Astrocyte (in vitro differentiated cells and primary cell): Measurements from ENCODE around the gene GPHN. TPM values are rescaled to one million over a fixed set of nuclear protein-coding genes. Genes with fewer than 3 reads are reported as not detected.

Source experiments
- DNase-seq: peaks from one replicate; pipeline ENCODE4 v3.0.0-alpha.2; 2010; ENCODE audit warnings: low read depth
- FAIRE-seq: peaks from 2 replicates; lab custom pipeline; 2011; peaks lifted over from hg19 to GRCh38; lab: Jason Lieb, UNC
- H2AFZ ChIP-seq: 2 replicates; pipeline ENCODE4 v1.6.0; 2012; ENCODE audit warnings: low read depth, low read length, inconsistent platforms
- H3K27ac ChIP-seq: 2 replicates; pipeline ENCODE4 v1.5.1; 2011; ENCODE audit warnings: low read depth, low read length, inconsistent platforms
- H3K27me3 ChIP-seq: 2 replicates; pipeline ENCODE4 v1.6.0; 2011; ENCODE audit warnings: low read length, inconsistent platforms; ENCODE audit not compliant: insufficient read depth
- H3K36me3 ChIP-seq: 2 replicates; pipeline ENCODE4 v1.5.1; 2011; ENCODE audit warnings: low read length, inconsistent platforms; ENCODE audit not compliant: insufficient read depth
- H3K4me1 ChIP-seq: 2 replicates; pipeline ENCODE4 v1.5.1; 2011; ENCODE audit warnings: low read length, inconsistent platforms; ENCODE audit not compliant: insufficient read depth
- H3K4me2 ChIP-seq: 2 replicates; pipeline ENCODE4 v1.6.0; 2012; ENCODE audit warnings: low read length, inconsistent platforms
- H3K4me3 ChIP-seq: 2 replicates; pipeline ENCODE4 v1.5.1; 2011; ENCODE audit warnings: low read depth, mild to moderate bottlenecking, low read length, inconsistent platforms; ENCODE audit not compliant: insufficient read depth
- H3K79me2 ChIP-seq: 2 replicates; pipeline ENCODE4 v1.6.0; 2012; ENCODE audit warnings: mild to moderate bottlenecking, low read length, inconsistent platforms; ENCODE audit not compliant: insufficient read depth
- H3K9ac ChIP-seq: 2 replicates; pipeline ENCODE4 v1.6.0; 2012; ENCODE audit warnings: mild to moderate bottlenecking, low read length, inconsistent platforms
- H3K9me3 ChIP-seq: 2 replicates; pipeline ENCODE4 v1.5.1; 2012; ENCODE audit warnings: low read depth, mild to moderate bottlenecking, low read length, inconsistent platforms; ENCODE audit not compliant: insufficient read depth
- H4K20me1 ChIP-seq: 2 replicates; pipeline ENCODE4 v1.6.0; 2012; ENCODE audit warnings: low read length, inconsistent platforms; ENCODE audit not compliant: insufficient read depth
- H3K27ac Mint-ChIP-seq: one replicate; pipeline ENCODE4 v1.8.0; 2021; ENCODE audit warnings: mild to moderate bottlenecking, mixed read lengths; ENCODE audit not compliant: unreplicated experiment
- H3K27me3 Mint-ChIP-seq: one replicate; pipeline ENCODE4 v1.8.0; 2021; ENCODE audit warnings: low read depth, mixed read lengths; ENCODE audit not compliant: unreplicated experiment
- H3K36me3 Mint-ChIP-seq: one replicate; pipeline ENCODE4 v1.8.0; 2021; ENCODE audit warnings: low read depth, mixed read lengths; ENCODE audit not compliant: unreplicated experiment
- H3K4me1 Mint-ChIP-seq: one replicate; pipeline ENCODE4 v1.8.0; 2021; ENCODE audit warnings: low read depth, mixed read lengths; ENCODE audit not compliant: unreplicated experiment
- H3K4me3 Mint-ChIP-seq: one replicate; pipeline ENCODE4 v1.8.0; 2021; ENCODE audit warnings: mild to moderate bottlenecking, moderate library complexity, mixed read lengths; ENCODE audit not compliant: unreplicated experiment
- H3K9me3 Mint-ChIP-seq: one replicate; pipeline ENCODE4 v1.8.0; 2021; ENCODE audit warnings: mild to moderate bottlenecking, mixed read lengths; ENCODE audit not compliant: unreplicated experiment
- EZH2 ChIP-seq: IDR thresholded peaks from 2 replicates; pipeline ENCODE4 v1.6.1; 2012; ENCODE audit warnings: mild to moderate bottlenecking, low read length, inconsistent platforms; ENCODE audit not compliant: insufficient read depth
- total RNA-seq: library from RNA; stranded (reverse); gene quantifications from 2 replicates; pipeline ENCODE4 v1.2.1, GENCODE V29; 2021
- TF ChIP-seq, protein P1 (sequence below): IDR thresholded peaks from 2 replicates; pipeline ENCODE4 v1.5.1; 2011; ENCODE audit warnings: low read depth, mild to moderate bottlenecking, inconsistent platforms, low read length, moderate library complexity; ENCODE audit not compliant: insufficient read depth

GPHN gene
- total RNA-seq, 1 donor from 2014 or later, result 6.9 TPM

DNA sequence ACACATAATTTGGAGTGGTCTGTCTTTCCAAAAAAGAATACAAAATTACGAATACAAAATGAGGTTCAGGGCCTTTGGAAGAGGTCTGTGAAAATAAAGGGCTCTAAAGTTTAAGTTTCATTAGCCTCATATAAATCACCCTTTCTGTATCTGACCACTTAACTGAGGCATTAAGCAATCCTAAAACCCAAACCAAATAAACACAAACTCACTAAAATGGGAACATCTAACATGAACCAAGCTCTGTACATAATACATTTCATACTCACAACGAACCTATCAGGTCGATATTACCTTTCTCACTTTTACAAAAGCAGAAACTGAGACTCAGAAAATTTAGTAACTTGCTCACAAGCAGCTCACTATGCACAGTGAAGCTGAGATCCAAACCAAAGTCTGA, 22.9 kb upstream of the GPHN start:
- no peak overlapping the region for H2AFZ ChIP-seq
- no peaks in the 10 kb centered on the region for H3K9me3 Mint-ChIP-seq
- no peaks in the 10 kb centered on the region for H4K20me1 ChIP-seq
- no peak overlapping the region for H3K27ac Mint-ChIP-seq
- DNase-seq, result no peak
- H3K4me1 Mint-ChIP-seq, result no peaks in the 10 kb centered on the region
- no peaks in the 10 kb centered on the region for H3K36me3 ChIP-seq
- no peaks in the 10 kb centered on the region for H3K79me2 ChIP-seq
- no peak for FAIRE-seq
- no peaks in the 10 kb centered on the region for H3K9me3 ChIP-seq
- TF ChIP-seq, protein P1, sequence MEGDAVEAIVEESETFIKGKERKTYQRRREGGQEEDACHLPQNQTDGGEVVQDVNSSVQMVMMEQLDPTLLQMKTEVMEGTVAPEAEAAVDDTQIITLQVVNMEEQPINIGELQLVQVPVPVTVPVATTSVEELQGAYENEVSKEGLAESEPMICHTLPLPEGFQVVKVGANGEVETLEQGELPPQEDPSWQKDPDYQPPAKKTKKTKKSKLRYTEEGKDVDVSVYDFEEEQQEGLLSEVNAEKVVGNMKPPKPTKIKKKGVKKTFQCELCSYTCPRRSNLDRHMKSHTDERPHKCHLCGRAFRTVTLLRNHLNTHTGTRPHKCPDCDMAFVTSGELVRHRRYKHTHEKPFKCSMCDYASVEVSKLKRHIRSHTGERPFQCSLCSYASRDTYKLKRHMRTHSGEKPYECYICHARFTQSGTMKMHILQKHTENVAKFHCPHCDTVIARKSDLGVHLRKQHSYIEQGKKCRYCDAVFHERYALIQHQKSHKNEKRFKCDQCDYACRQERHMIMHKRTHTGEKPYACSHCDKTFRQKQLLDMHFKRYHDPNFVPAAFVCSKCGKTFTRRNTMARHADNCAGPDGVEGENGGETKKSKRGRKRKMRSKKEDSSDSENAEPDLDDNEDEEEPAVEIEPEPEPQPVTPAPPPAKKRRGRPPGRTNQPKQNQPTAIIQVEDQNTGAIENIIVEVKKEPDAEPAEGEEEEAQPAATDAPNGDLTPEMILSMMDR, result no peak
- TF ChIP-seq EZH2, result no peak
- H3K4me3 Mint-ChIP-seq, result no peak overlapping the region
- no peak overlapping the region for H3K27ac ChIP-seq
- H3K36me3 Mint-ChIP-seq, result no peaks in the 10 kb centered on the region
- H3K27me3 ChIP-seq, result no peaks in the 10 kb centered on the region
- H3K4me3 ChIP-seq, result no peak overlapping the region
- H3K27me3 Mint-ChIP-seq, result peaks cover 4% of the 10 kb centered on the region
- no peaks in the 10 kb centered on the region for H3K4me1 ChIP-seq
- no peak overlapping the region for H3K9ac ChIP-seq
- H3K4me2 ChIP-seq, result no peak overlapping the region

DNA sequence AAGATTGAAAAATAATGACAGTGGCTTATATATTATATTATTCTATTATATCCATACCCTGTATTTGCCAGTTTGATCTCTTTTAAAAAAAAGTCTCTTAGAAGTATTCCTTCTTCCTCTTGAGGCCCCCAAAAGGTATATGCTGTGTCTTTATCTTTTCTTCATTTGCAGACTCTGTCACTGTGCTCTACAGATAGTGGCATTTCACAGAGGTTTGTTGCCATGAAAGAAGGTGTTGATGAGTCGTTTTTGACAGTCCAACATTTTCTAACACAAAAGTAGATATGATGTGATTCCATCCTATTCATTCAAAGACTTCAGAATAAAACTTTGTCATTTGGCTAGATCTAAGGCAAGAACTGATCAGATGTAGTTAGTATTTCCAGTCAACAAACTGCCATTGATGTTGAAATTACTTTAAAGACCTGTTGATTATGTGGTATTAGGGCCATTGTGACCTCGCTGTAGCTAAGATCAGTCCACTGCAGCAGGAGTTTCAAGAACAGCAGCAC, 22.0 kb upstream of the GPHN start, which contains the start of gene CCDC196:
TSS of gene CCDC196 (plus strand) at position 462 of the 512 bp plus-strand sequence. CDS start 132 bp downstream, outside the sequence.
- H3K4me2 ChIP-seq, result no peak within 1 kb of the TSS
- no peak within 1 kb of the TSS for H3K4me3 ChIP-seq
- no peaks in the 10 kb centered on the region for H3K4me1 ChIP-seq
- H3K9me3 ChIP-seq, result no peaks in the 10 kb centered on the region
- no peaks in the 10 kb centered on the region for H3K27me3 ChIP-seq
- no peak for TF ChIP-seq EZH2
- TF ChIP-seq, protein P1, result no peak
- H3K4me1 Mint-ChIP-seq, result no peaks in the 10 kb centered on the region
- no peak within 1 kb of the TSS for H3K9ac ChIP-seq
- no peaks in the 10 kb centered on the region for H4K20me1 ChIP-seq
- no peaks in the 10 kb centered on the region for H3K36me3 Mint-ChIP-seq
- DNase-seq, result no peak
- H3K27ac Mint-ChIP-seq, result no peak within 1 kb of the TSS
- no peak within 1 kb of the TSS for H3K4me3 Mint-ChIP-seq
- no peak within 1 kb of the TSS for H2AFZ ChIP-seq
- H3K79me2 ChIP-seq, result no peaks in the 10 kb centered on the region
- H3K27me3 Mint-ChIP-seq, result peaks cover 8% of the 10 kb centered on the region
- H3K9me3 Mint-ChIP-seq, result no peaks in the 10 kb centered on the region
- FAIRE-seq, result no peak
- no peaks in the 10 kb centered on the region for H3K36me3 ChIP-seq
- H3K27ac ChIP-seq, result no peak within 1 kb of the TSS

DNA sequence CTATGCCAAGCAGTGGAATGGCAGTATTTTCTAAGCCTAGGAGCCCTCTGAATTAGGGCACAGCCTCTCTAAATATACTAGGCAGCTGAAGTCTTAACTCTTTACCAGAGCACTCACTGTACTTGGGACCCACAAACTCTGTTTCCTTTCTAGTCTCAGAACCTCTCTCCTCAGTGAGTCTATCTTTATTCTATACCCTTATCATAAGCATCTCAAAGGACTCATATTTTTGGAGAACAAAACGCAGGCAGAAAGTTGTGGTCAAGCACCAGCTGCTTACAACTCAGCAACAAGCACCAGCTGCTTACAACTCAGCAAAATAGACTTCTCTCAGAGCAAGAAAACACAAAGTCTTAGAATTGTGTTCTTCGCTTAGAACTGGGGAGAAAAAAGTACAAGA, 20.8 kb upstream of the GPHN start:
- no peaks in the 10 kb centered on the region for H3K4me1 ChIP-seq
- H3K27me3 Mint-ChIP-seq, result peaks cover 8% of the 10 kb centered on the region
- H3K27me3 ChIP-seq, result no peaks in the 10 kb centered on the region
- no peaks in the 10 kb centered on the region for H3K79me2 ChIP-seq
- no peaks in the 10 kb centered on the region for H3K36me3 ChIP-seq
- DNase-seq (no peak), FAIRE-seq (no peak)
- no peak overlapping the region for H3K27ac Mint-ChIP-seq
- no peaks in the 10 kb centered on the region for H3K9me3 Mint-ChIP-seq
- no peaks in the 10 kb centered on the region for H3K4me1 Mint-ChIP-seq
- no peak overlapping the region for H3K4me3 Mint-ChIP-seq
- no peak overlapping the region for H3K9ac ChIP-seq
- no peak overlapping the region for H3K4me2 ChIP-seq
- H3K27ac ChIP-seq, result no peak overlapping the region
- H4K20me1 ChIP-seq, result no peaks in the 10 kb centered on the region
- TF ChIP-seq EZH2, result no peak
- TF ChIP-seq, protein P1, result no peak
- no peaks in the 10 kb centered on the region for H3K36me3 Mint-ChIP-seq
- H2AFZ ChIP-seq, result no peak overlapping the region
- no peak overlapping the region for H3K4me3 ChIP-seq
- no peaks in the 10 kb centered on the region for H3K9me3 ChIP-seq
